HG02588 (cell line): Measurements from ENCODE around the gene SPCS2.
A peak's percentile ranks its signal among the peaks of the same experiment; 100 is the strongest.
"Not testable (repeated sequence)": the region's sequence is repeated elsewhere in the genome, so short reads cannot be mapped to it uniquely, and the experiment has no call there.

Experiments used
- ATAC-seq: cut with Tn5 transposase; IDR thresholded peaks from one replicate; pipeline ENCODE4 v1.9.1; 2021; ENCODE audit warnings: mild to moderate bottlenecking, moderate library complexity; ENCODE audit not compliant: unreplicated experiment

The SPCS2 gene

GRCh38 chr11:74992852-74993251 is 43.8 kb downstream of the SPCS2 start:
- ATAC-seq: no peak

- ATAC-seq: no peak
Measured at GRCh38 chr11:75000975-75001354, 51.9 kb downstream of the SPCS2 start.

GRCh38 chr11:75001686-75002085 is 52.6 kb downstream of the SPCS2 start:
- ATAC-seq: no peak

- ATAC-seq: no peak
Measured at GRCh38 chr11:75002516-75002915, 53.5 kb downstream of the SPCS2 start.

GRCh38 chr11:75004215-75004614 is 55.1 kb downstream of the SPCS2 start:
- no peak for ATAC-seq

- no peak for ATAC-seq
Measured at GRCh38 chr11:75011357-75011756, 62.3 kb downstream of the SPCS2 start.

GRCh38 chr11:75011872-75012271 is 62.8 kb downstream of the SPCS2 start:
- ATAC-seq: no peak

GRCh38 chr11:75013051-75013450 is 64.0 kb downstream of the SPCS2 start:
- ATAC-seq: no peak

- no peak for ATAC-seq
Measured at GRCh38 chr11:75014129-75014528, 65.1 kb downstream of the SPCS2 start.

- ATAC-seq: not testable (repeated sequence)
Measured at GRCh38 chr11:75019200-75019599, 70.1 kb downstream of the SPCS2 start.

- ATAC-seq: not testable (repeated sequence)
Measured at GRCh38 chr11:75020328-75020727, 71.3 kb downstream of the SPCS2 start.

- ATAC-seq: peak; percentile 32
Measured at GRCh38 chr11:75022296-75022695, 73.2 kb downstream of the SPCS2 start.

- peak; percentile 72 for ATAC-seq
Measured at GRCh38 chr11:75022759-75023396, 73.8 kb downstream of the SPCS2 start.

- ATAC-seq: no peak
Measured at GRCh38 chr11:75023446-75024067, 74.5 kb downstream of the SPCS2 start.

- ATAC-seq: no peak
Measured at GRCh38 chr11:75024068-75024449, 75.0 kb downstream of the SPCS2 start.

GRCh38 chr11:75024764-75025211 is 75.7 kb downstream of the SPCS2 start:
- no peak for ATAC-seq

GRCh38 chr11:75025561-75025960 is 76.5 kb downstream of the SPCS2 start:
- ATAC-seq: no peak

- no peak for ATAC-seq
Measured at GRCh38 chr11:75028321-75028720, 79.3 kb downstream of the SPCS2 start.
